HepG2 (cell line): ENCODE data around the gene E2F1. TPM values are rescaled to one million over a fixed set of nuclear protein-coding genes. Genes with fewer than 3 reads are reported as not detected.

ENCODE experiments used
- ATAC-seq: fragments of 200-7000 bp; cut with Tn5 transposase; 3 replicates; pipeline ENCODE4 v1.9.1; 2020; ENCODE audit warnings: mild to moderate bottlenecking, moderate library complexity
- BruUV-seq: library from RNA; stranded (reverse); fragments of 400-500 nt; replicated peaks from 2 replicates; lab custom pipeline; 2021; lab: Mats Ljungman, UMichigan
- CTCF ChIA-PET: fragments of 300-600 bp; formaldehyde crosslinking; extraction: SDS; loops from one replicate; lab custom pipeline; 2021; ENCODE audit warnings: low total read pairs, inconsistent platforms, low intra/inter-chr PET ratio; lab: Yijun Ruan, JAX
- POLR2A ChIA-PET: fragments of 350-600 bp; sonication (Branson Sonifier 250); formaldehyde crosslinking; loops from one replicate; lab custom pipeline; 2020; ENCODE audit warnings: antibody characterized with exemption, inconsistent platforms; lab: Yijun Ruan, JAX
- DNase-seq: peaks from one replicate; pipeline ENCODE4 v3.0.0-alpha.2; 2015; ENCODE audit warnings: low spot score
- FAIRE-seq: peaks from 3 replicates; lab custom pipeline; 2011; peaks lifted over from hg19 to GRCh38; lab: Jason Lieb, UNC
- H2AFZ ChIP-seq: one replicate; pipeline ENCODE4 v1.6.1; 2011; ENCODE audit warnings: low read length, inconsistent platforms
- H3K27ac ChIP-seq: fragments of 300-600 bp; 3 replicates; pipeline ENCODE4 v1.8.0; 2011; ENCODE audit warnings: mixed run types, mild to moderate bottlenecking, mixed read lengths, low read length, inconsistent platforms; ENCODE audit not compliant: insufficient read depth; ENCODE audit errors: extremely low read length
- H3K27me3 ChIP-seq, 2 experiments: fragments of 200-600 bp in 1 of 2; 2 replicates in 1 of 2; 3 replicates in 1 of 2; pipeline versions ENCODE4 v1.6.0 to v1.8.0; 2011; ENCODE audit warnings: low read length in 2 of 2, mild to moderate bottlenecking in 2 of 2, moderate library complexity in 2 of 2, inconsistent platforms in 1 of 2; ENCODE audit not compliant: insufficient read depth in 2 of 2, control insufficient read depth in 1 of 2
- H3K36me3 ChIP-seq, 2 experiments: fragments of 200-600 bp in 1 of 2; replicated peaks in 1 of 2; 2 replicates in 1 of 2; 3 replicates in 1 of 2; pipeline versions ENCODE4 v1.5.1 to v1.8.0; 2011; ENCODE audit warnings: low read length in 2 of 2, inconsistent platforms in 1 of 2; ENCODE audit not compliant: insufficient read depth in 2 of 2, control insufficient read depth in 1 of 2
- H3K4me1 ChIP-seq: 2 replicates; pipeline ENCODE4 v1.5.1; 2012; ENCODE audit warnings: low read length, inconsistent platforms; ENCODE audit not compliant: insufficient read depth
- H3K4me2 ChIP-seq: 2 replicates; pipeline ENCODE4 v1.6.0; 2011; ENCODE audit warnings: low read depth, low read length, inconsistent platforms
- H3K4me3 ChIP-seq, 3 experiments: fragments of 200-600 bp in 1 of 3; sonication (generic), shearing (Covaris generic) in 1 of 3; replicated peaks in 1 of 3; 2 replicates each; pipeline ENCODE4 v1.5.1; 2011 to 2016; ENCODE audit warnings: low read length in 3 of 3, inconsistent platforms in 2 of 3, low read depth in 2 of 3, mild to moderate bottlenecking in 2 of 3, control low read depth in 1 of 3, mixed read lengths in 1 of 3; ENCODE audit not compliant: insufficient read depth in 1 of 3
- H3K79me2 ChIP-seq: one replicate; pipeline ENCODE4 v1.6.1; 2011; ENCODE audit warnings: low read length, inconsistent platforms; ENCODE audit not compliant: insufficient read depth
- H3K9ac ChIP-seq: 2 replicates; pipeline ENCODE4 v1.6.0; 2011; ENCODE audit warnings: mild to moderate bottlenecking, low read depth, low read length, inconsistent platforms; ENCODE audit not compliant: insufficient read depth
- H3K9me3 ChIP-seq: 2 replicates; pipeline ENCODE4 v1.5.1; 2012; ENCODE audit warnings: mild to moderate bottlenecking, low read length
- H4K20me1 ChIP-seq: 2 replicates; pipeline ENCODE4 v1.6.0; 2011; ENCODE audit warnings: inconsistent platforms, mild to moderate bottlenecking, low read length, moderate library complexity; ENCODE audit not compliant: insufficient read depth
- AKAP8 ChIP-seq: sonication (generic); formaldehyde crosslinking; IDR thresholded peaks from 2 replicates; pipeline ENCODE4 v1.5.1; 2020; ENCODE audit warnings: mild to moderate bottlenecking, missing genetic modification reagents
- ATRX ChIP-seq: sonication (generic); formaldehyde crosslinking; IDR thresholded peaks from 2 replicates; pipeline ENCODE4 v1.4.0; 2020; ENCODE audit warnings: missing genetic modification reagents, borderline replicate concordance
- BRCA1 ChIP-seq: sonication (generic); formaldehyde crosslinking; IDR thresholded peaks from 2 replicates; pipeline ENCODE4 v1.4.0; 2020; ENCODE audit warnings: missing genetic modification reagents
- ELF1 ChIP-seq: sonication (generic); formaldehyde crosslinking; IDR thresholded peaks from 2 replicates; pipeline ENCODE4 v1.4.0; 2020; ENCODE audit warnings: missing genetic modification reagents
- KDM4B ChIP-seq: sonication (generic); formaldehyde crosslinking; IDR thresholded peaks from 2 replicates; pipeline ENCODE4 v1.4.0; 2020; ENCODE audit warnings: missing genetic modification reagents
- MAZ ChIP-seq, 2 experiments: sonication (generic) in 1 of 2; formaldehyde crosslinking in 1 of 2; IDR thresholded peaks; 2 replicates each; pipeline versions ENCODE4 v1.5.0 to v1.6.1; 2012 to 2020; ENCODE audit warnings: low read depth in 2 of 2, mild to moderate bottlenecking in 2 of 2, borderline replicate concordance in 1 of 2, improper control_type of control experiment in 1 of 2, low read length in 1 of 2, missing genetic modification reagents in 1 of 2, moderate library complexity in 1 of 2
- NR2F2 ChIP-seq: IDR thresholded peaks from 2 replicates; pipeline ENCODE4 v1.6.1; 2012; ENCODE audit warnings: low read depth, inconsistent platforms, borderline replicate concordance
- SP2 ChIP-seq: sonication (generic); formaldehyde crosslinking; IDR thresholded peaks from 2 replicates; pipeline ENCODE4 v1.5.1; 2020; ENCODE audit warnings: mild to moderate bottlenecking, missing genetic modification reagents
- SSRP1 ChIP-seq: IDR thresholded peaks from 2 replicates; pipeline ENCODE4 v1.6.1; 2016; ENCODE audit warnings: control low read depth
- ZNF230 ChIP-seq: sonication (generic); formaldehyde crosslinking; IDR thresholded peaks from 2 replicates; pipeline ENCODE4 v1.4.0; 2020; ENCODE audit warnings: mild to moderate bottlenecking, missing genetic modification reagents
- ZNF326 ChIP-seq: sonication (generic); formaldehyde crosslinking; IDR thresholded peaks from 2 replicates; pipeline ENCODE4 v1.4.0; 2020; ENCODE audit warnings: missing genetic modification reagents, borderline replicate concordance
- ZNF432 ChIP-seq: sonication (generic); formaldehyde crosslinking; IDR thresholded peaks from 2 replicates; pipeline ENCODE4 v1.5.0; 2020; ENCODE audit warnings: missing genetic modification reagents, mild to moderate bottlenecking, borderline replicate concordance
- ZNF629 ChIP-seq: sonication (generic); formaldehyde crosslinking; conservative IDR thresholded peaks from 2 replicates; pipeline ENCODE4 v1.5.0; 2020; ENCODE audit warnings: missing genetic modification reagents
- ZNF788 ChIP-seq: sonication (generic); formaldehyde crosslinking; IDR thresholded peaks from 2 replicates; pipeline ENCODE4 v1.5.0; 2020; ENCODE audit warnings: mild to moderate bottlenecking, missing genetic modification reagents, borderline replicate concordance
- ZSCAN20 ChIP-seq: sonication (generic); formaldehyde crosslinking; IDR thresholded peaks from 2 replicates; pipeline ENCODE4 v1.4.0; 2020; ENCODE audit warnings: missing genetic modification reagents, mild to moderate bottlenecking, borderline replicate concordance
- ZZZ3 ChIP-seq: sonication (generic); formaldehyde crosslinking; IDR thresholded peaks from 2 replicates; pipeline ENCODE4 v1.4.0; 2020; ENCODE audit warnings: missing genetic modification reagents, mild to moderate bottlenecking, borderline replicate concordance
- WGBS: methylation state at CpG from one replicate; pipeline ENCODE4 v1.1.6; 2017; ENCODE audit warnings: low lambda C conversion rate; 5-methylcytosine and 5-hydroxymethylcytosine counted together
- in situ Hi-C: cut with HindIII; loops from 2 replicates; pipeline ENCODE4 v1.10.0; 2017; ENCODE audit warnings: low pct_unique_long_range_greater_than_20kb; ENCODE audit not compliant: extremely low pct_ligation_motif_present
- intact Hi-C: fragments of 100-400 bp; cut with micrococcal nuclease; formaldehyde crosslinking; loops from one replicate; pipeline ENCODE4 v1.10.0; 2022; ENCODE audit not compliant: unreplicated experiment
- polyA plus RNA-seq, 8 experiments: library from polyadenylated mRNA; depleted of rRNA in 3 of 8; stranded (reverse) in 7 of 8; unstranded in 1 of 8; fragments of >200 nt; fragmentation: Illumina TruSeq in 4 of 8; extraction: Trizol in 4 of 8; gene quantifications; 2 replicates each; pipeline versions ENCODE4 v1.2.1 to v1.2.3, GENCODE V29; 2011 to 2016; ENCODE audit warnings: low read depth in 4 of 8, missing spikeins in 1 of 8, mixed read lengths in 1 of 8; ENCODE audit not compliant: insufficient read depth in 1 of 8
- total RNA-seq, 5 experiments: library from RNA; depleted of rRNA; stranded (reverse); fragments of >200 nt; fragmentation: Illumina TruSeq; extraction: Trizol; gene quantifications; 2 replicates each; pipeline ENCODE4 v1.2.3, GENCODE V29; 2016; ENCODE audit warnings: low read depth in 1 of 5
- TF ChIP-seq, protein P1 (sequence below): sonication (generic); formaldehyde crosslinking; IDR thresholded peaks from 2 replicates; pipeline ENCODE4 v1.5.0; 2020; ENCODE audit warnings: missing genetic modification reagents
- TF ChIP-seq, protein P2 (sequence below): sonication (generic); formaldehyde crosslinking; IDR thresholded peaks from 2 replicates; pipeline ENCODE4 v1.8.1; 2023; ENCODE audit warnings: missing genetic modification reagents, inconsistent platforms, borderline replicate concordance

E2F1 gene
- total and polyA plus RNA-seq, 2 of the 13 experiments (the other 11 are each of a cell fraction or from before 2014, with no cell fraction given), result 25.5 to 39.4 TPM

DNA sequence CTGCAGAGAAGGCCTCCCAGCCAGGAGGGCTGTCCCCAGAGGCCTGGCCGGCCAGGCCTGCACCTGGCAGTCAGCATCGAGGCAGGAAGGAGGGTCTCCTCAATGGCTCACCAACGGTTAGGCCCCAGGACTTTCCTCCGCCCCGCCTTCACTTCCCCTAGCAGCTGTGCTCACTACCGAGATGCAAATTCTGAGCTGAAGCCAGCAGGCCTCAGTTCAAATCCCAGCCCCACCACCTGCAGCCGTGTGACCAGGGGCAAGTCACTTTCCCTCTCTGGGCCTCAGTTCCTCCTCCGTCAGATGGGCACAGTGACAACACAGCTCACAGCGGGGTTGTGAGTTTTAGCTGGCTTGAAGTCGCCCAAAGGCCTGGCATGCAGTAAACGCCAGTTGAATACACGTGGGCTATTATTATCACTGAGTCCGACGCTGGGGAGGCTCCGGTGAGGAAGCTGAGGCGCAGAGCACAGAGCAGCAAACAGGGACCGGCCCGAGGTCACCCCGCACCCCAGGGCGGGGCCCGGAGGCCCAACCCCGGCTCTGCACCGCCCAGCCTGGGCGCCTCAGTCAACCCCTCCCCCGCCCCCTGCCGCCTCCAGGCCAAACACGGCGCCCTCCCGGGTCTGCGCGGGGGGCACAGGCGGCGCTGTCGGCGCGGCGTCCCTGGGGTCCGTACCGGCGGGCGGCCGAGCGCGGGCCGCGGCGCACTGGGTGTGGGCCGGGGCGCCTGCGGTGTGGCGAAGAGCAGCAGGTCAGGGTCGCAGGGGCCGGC, 671 bp downstream of the E2F1 start (continued):
- no peak for TF ChIP-seq ZNF326 (CRISPR knock-in tag)

DNA sequence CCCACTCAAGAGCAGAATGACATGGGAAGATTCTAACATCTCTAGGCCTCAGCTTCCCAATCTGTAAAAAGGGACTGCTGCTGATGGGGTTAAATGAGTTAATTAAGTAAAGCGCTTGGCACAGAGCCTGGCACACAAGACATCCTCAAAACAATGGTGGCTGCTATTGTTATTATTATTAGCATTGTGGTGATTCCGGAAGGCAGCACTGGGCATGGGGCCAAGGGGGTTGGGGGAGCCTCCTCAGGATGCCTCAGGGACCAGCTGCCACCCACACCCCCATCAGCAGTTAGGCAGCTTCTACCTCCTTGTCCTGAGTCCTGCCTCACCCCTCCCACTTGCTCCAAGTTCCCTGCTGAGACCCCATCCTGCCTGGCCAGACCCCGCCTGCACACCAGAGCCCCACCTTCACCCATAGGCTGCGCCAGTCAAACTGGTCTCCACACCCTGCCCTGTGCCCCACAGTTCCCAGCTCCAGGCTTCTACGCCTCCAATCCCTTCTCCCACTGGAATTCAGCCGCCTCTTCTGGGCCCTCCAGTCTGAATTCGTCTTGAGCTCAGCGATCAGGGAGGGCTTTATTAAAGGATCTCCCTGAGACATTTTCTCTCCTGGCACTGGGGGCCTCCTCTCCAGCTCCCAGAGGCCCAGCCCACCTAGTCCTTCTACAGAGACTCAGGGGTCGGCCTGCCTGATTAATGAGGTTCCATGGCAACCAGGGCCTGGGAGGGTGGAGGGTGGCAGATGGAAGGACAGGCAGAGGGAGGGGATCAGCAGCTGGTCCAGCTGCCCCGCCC, 1.5 kb downstream of the E2F1 start:
- Histone ChIP-seq H3K9ac (peak overlapping the region; percentile 69), H4K20me1 (no peaks in the 10 kb centered on the region), H3K4me3 (peak overlapping the region; percentile 58 to 82 (median 65)), H3K27ac (peak overlapping the region; percentile 56), H3K27me3 (no peaks in the 10 kb centered on the region), H3K36me3 (peaks cover 4 to 6% of the 10 kb centered on the region in 2 experiments; a peak in 3 of 5 replicates), H3K4me2 (peak overlapping the region; percentile 99), H3K4me1 (peaks cover 51% of the 10 kb centered on the region), H3K79me2 (peaks cover 21% of the 10 kb centered on the region), H2AFZ (no peak overlapping the region), H3K9me3 (no peaks in the 10 kb centered on the region)
- DNase-seq, result no peak
- ChIA-PET CTCF (no interaction called here), POLR2A (interaction anchor here (1.4 to 2.5 kb wide), 3 partner anchors 10 to 47 kb away, joined by 5 to 17 read pairs (median 14); partner anchors contain the start of genes NECAB3 and ZNF341)
- 77% methylated on average over 9 of the region's 10 CpGs for WGBS
- intact Hi-C loops (loop anchor here (1.0 to 5.0 kb wide), 2 partner anchors 10 to 128 kb away; partner anchors contain the start of genes CHMP4B and NECAB3), in situ Hi-C loops (no loop called here)
- ATAC-seq, result no peak
- no TSS peak for BruUV-seq
- no peak for FAIRE-seq
- TF ChIP-seq ZNF230 (no peak), ZNF788 (no peak), SSRP1 (no peak), ATRX (CRISPR knock-in tag) (no peak), BRCA1 (CRISPR knock-in tag) (no peak), SP2 (0 out of 2 replicates have a peak, but pooled peaks have one; percentile 17), ZNF432 (CRISPR knock-in tag) (0 out of 2 replicates have a peak, but pooled peaks have one; percentile 19), ZNF629 (CRISPR knock-in tag) (peak; percentile 86; the same call in 1 of the 2 replicates), ELF1 (CRISPR knock-in tag) (no peak), NR2F2 (no peak), ZSCAN20 (CRISPR knock-in tag) (no peak), KDM4B (no peak), AKAP8 (CRISPR knock-in tag) (0 out of 2 replicates have a peak, but pooled peaks have one; percentile 48), MAZ (IDR thresholded peaks at IDR 0.05; ENCODE audit: borderline replicate concordance, low read depth, low read length) (no peak), MAZ (CRISPR knock-in tag; IDR thresholded peaks at IDR 0.05; ENCODE audit: low read depth) (0 out of 2 replicates have a peak, but pooled peaks have one; percentile 13), ZZZ3 (CRISPR knock-in tag) (no peak)
- TF ChIP-seq, protein P1, sequence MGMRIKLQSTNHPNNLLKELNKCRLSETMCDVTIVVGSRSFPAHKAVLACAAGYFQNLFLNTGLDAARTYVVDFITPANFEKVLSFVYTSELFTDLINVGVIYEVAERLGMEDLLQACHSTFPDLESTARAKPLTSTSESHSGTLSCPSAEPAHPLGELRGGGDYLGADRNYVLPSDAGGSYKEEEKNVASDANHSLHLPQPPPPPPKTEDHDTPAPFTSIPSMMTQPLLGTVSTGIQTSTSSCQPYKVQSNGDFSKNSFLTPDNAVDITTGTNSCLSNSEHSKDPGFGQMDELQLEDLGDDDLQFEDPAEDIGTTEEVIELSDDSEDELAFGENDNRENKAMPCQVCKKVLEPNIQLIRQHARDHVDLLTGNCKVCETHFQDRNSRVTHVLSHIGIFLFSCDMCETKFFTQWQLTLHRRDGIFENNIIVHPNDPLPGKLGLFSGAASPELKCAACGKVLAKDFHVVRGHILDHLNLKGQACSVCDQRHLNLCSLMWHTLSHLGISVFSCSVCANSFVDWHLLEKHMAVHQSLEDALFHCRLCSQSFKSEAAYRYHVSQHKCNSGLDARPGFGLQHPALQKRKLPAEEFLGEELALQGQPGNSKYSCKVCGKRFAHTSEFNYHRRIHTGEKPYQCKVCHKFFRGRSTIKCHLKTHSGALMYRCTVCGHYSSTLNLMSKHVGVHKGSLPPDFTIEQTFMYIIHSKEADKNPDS (CRISPR knock-in tag), result no peak
- TF ChIP-seq, protein P2, sequence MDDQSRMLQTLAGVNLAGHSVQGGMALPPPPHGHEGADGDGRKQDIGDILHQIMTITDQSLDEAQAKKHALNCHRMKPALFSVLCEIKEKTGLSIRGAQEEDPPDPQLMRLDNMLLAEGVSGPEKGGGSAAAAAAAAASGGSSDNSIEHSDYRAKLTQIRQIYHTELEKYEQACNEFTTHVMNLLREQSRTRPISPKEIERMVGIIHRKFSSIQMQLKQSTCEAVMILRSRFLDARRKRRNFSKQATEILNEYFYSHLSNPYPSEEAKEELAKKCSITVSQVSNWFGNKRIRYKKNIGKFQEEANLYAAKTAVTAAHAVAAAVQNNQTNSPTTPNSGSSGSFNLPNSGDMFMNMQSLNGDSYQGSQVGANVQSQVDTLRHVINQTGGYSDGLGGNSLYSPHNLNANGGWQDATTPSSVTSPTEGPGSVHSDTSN (CRISPR knock-in tag), result no peak
